Measurements from ENCODE around the gene GOLGA5. TPM values are rescaled to one million over a fixed set of nuclear protein-coding genes. Genes with fewer than 3 reads are reported as not detected.

The GOLGA5 gene
- total RNA-seq, 2 donors from 2014 or later = 32.9 to 49.4 TPM

DNA sequence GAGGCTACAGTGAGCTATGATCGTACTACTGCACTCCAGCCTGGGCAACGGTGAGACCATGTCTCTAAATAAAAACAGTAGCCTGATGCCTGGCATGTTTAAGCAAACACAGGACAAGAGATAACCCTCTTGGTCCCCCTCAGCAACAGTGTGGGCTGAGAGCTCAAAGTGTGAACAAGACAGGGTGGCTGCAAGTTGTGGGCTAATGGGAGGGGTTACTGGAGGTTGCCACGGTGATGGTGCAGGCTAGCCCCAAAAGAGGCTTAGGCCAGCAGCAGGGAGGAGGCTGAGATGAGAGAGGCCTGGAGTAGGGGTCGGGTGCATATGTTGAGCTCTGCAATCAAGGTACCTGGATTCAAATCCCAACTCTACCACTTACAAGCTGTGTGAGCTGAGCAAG lies 42.3 kb upstream of the GOLGA5 start:
- no peaks in the 10 kb centered on the region for H3K36me3 ChIP-seq
- no peaks in the 10 kb centered on the region for H3K4me1 ChIP-seq
- TF ChIP-seq CTCF (IDR thresholded peaks at IDR 0.05) = no peak
- intact Hi-C loops (cut with DNase I) = no loop called here
- H3K27me3 ChIP-seq = no peaks in the 10 kb centered on the region
- H3K4me3 ChIP-seq = no peak overlapping the region
- H3K27ac ChIP-seq = no peak overlapping the region
- H3K9me3 ChIP-seq = no peaks in the 10 kb centered on the region
- H3K9ac ChIP-seq (ENCODE audit: low read depth in 2 of 2, low read length in 2 of 2) = peak overlapping the region in 1 of 2 donors; percentile 12
- no peak for DNase-seq

DNA sequence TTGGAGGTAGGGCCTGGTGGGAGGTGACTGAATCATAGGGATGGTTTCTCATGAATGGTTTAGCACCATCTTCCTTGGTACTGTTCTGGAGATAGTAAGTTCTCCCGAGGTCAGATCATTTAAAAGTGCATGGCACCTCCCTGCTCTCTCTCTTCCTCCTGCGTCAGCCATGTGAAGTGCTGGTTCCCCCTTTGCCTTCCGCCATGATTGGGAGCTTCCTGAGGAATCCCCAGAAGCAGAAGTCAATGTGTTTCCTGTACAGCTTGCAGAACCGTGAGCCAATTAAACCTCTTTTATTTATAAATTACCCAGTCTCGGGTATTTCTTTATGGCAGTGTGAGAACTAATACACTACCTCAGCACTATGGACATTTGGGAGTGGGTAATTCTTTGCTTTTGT lies 40.9 kb upstream of the GOLGA5 start:
- H3K4me1 ChIP-seq = no peaks in the 10 kb centered on the region
- no peaks in the 10 kb centered on the region for H3K9me3 ChIP-seq
- H3K27me3 ChIP-seq = no peaks in the 10 kb centered on the region
- no peak overlapping the region for H3K4me3 ChIP-seq
- TF ChIP-seq CTCF (IDR thresholded peaks at IDR 0.05) = no peak
- H3K27ac ChIP-seq = no peak overlapping the region
- intact Hi-C loops (cut with DNase I) = no loop called here
- no peak for DNase-seq
- H3K9ac ChIP-seq (ENCODE audit: low read depth in 2 of 2, low read length in 2 of 2) = no peak overlapping the region
- no peaks in the 10 kb centered on the region for H3K36me3 ChIP-seq

GRCh38 chr14:92754966-92755365 lies 39.1 kb upstream of the GOLGA5 start:
- Histone ChIP-seq H3K4me1 (no peaks in the 10 kb centered on the region), H3K9me3 (no peaks in the 10 kb centered on the region), H3K9ac (ENCODE audit: low read depth in 2 of 2, low read length in 2 of 2) (no peak overlapping the region), H3K27me3 (no peaks in the 10 kb centered on the region), H3K4me3 (no peak overlapping the region), H3K27ac (no peak overlapping the region), H3K36me3 (no peaks in the 10 kb centered on the region)
- TF ChIP-seq CTCF (IDR thresholded peaks at IDR 0.05) = no peak
- intact Hi-C loops (cut with DNase I) = no loop called here
- no peak for DNase-seq

DNA sequence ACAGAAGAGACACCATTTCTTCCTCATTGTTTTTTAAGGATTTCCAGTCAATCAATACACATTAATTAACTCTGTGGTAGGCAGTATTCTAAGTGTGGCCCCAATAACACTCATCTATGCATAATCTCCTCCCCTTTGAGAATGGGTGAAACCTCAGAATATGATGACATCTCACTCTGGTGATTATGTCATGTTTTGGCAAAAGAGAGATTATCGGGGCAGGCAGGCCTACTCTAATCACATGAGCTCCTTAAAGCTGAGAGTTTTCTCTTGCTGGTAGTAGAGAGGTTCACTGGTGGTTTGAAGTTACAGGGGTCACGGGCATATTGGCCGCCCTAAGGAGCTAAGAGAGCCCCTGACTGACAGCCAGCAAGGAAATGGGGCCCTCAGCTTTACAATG lies 38.6 kb upstream of the GOLGA5 start:
- H3K27ac ChIP-seq = no peak overlapping the region
- H3K36me3 ChIP-seq = no peaks in the 10 kb centered on the region
- DNase-seq = no peak
- H3K4me1 ChIP-seq = no peaks in the 10 kb centered on the region
- H3K9ac ChIP-seq (ENCODE audit: low read depth in 2 of 2, low read length in 2 of 2) = no peak overlapping the region
- H3K9me3 ChIP-seq = no peaks in the 10 kb centered on the region
- intact Hi-C loops (cut with DNase I) = no loop called here
- no peaks in the 10 kb centered on the region for H3K27me3 ChIP-seq
- no peak overlapping the region for H3K4me3 ChIP-seq
- no peak for TF ChIP-seq CTCF (IDR thresholded peaks at IDR 0.05)

DNA sequence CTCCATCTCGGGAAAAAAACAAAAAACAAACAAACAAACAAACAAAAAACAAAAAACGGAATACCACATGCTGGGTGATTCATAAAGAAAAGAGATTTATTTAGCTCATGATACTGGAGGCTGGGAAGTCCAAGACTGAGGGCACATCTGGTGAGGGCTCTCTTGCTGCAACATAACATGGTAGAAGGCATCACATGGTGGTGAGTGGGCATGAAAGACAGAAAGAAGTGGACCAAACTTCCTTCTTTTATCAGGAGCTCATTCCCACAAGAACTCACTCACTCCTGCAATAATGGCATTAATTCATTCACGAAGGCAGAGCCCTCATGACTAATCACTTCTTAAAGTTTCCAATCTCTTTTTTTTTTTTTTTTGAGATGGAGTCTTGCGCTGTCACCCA lies 37.7 kb upstream of the GOLGA5 start:
- H3K4me3 ChIP-seq = no peak overlapping the region
- H3K27me3 ChIP-seq = no peaks in the 10 kb centered on the region
- no peaks in the 10 kb centered on the region for H3K4me1 ChIP-seq
- H3K36me3 ChIP-seq = no peaks in the 10 kb centered on the region
- no peak for DNase-seq
- no peaks in the 10 kb centered on the region for H3K9me3 ChIP-seq
- no peak for TF ChIP-seq CTCF (IDR thresholded peaks at IDR 0.05)
- intact Hi-C loops (cut with DNase I) = no loop called here
- H3K27ac ChIP-seq = no peak overlapping the region
- H3K9ac ChIP-seq (ENCODE audit: low read depth in 2 of 2, low read length in 2 of 2) = no peak overlapping the region

DNA sequence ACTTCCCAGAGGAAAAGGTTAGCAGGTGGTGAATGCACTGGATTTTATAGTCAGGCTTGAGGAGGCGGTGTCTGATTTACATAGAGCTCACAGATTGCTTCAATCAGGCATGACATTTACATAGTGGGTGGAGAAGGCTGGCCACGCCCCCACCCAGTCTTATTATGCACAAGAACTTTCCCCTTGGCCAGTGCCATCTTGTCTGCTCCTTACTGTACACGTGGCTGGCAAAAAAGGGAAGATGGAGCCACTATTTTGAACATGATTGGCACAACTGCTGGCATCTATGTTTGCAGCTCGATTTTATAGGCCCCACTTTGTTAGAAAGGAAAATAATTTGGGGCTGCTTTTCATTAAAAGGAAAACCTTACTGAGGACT lies 34.8 kb upstream of the GOLGA5 start:
- no peaks in the 10 kb centered on the region for H3K36me3 ChIP-seq
- intact Hi-C loops (cut with DNase I) = no loop called here
- no peak overlapping the region for H3K9ac ChIP-seq (ENCODE audit: low read depth in 2 of 2, low read length in 2 of 2)
- H3K27me3 ChIP-seq = no peaks in the 10 kb centered on the region
- no peak overlapping the region for H3K4me3 ChIP-seq
- no peak overlapping the region for H3K27ac ChIP-seq
- DNase-seq = peak; percentile 44
- no peaks in the 10 kb centered on the region for H3K4me1 ChIP-seq
- H3K9me3 ChIP-seq = no peaks in the 10 kb centered on the region
- no peak for TF ChIP-seq CTCF (IDR thresholded peaks at IDR 0.05)

Measured in colonic mucosa (tissue), 4 donors.